ENCODE measurements around the gene TNRC18. TPM values are rescaled to one million over a fixed set of nuclear protein-coding genes. Genes with fewer than 3 reads are reported as not detected.
"Not testable (repeated sequence)": the region's sequence is repeated elsewhere in the genome, so short reads cannot be mapped to it uniquely, and the experiment has no call there.

The TNRC18 gene
- total RNA-seq, 1 donor from 2014 or later: 57.2 TPM

DNA sequence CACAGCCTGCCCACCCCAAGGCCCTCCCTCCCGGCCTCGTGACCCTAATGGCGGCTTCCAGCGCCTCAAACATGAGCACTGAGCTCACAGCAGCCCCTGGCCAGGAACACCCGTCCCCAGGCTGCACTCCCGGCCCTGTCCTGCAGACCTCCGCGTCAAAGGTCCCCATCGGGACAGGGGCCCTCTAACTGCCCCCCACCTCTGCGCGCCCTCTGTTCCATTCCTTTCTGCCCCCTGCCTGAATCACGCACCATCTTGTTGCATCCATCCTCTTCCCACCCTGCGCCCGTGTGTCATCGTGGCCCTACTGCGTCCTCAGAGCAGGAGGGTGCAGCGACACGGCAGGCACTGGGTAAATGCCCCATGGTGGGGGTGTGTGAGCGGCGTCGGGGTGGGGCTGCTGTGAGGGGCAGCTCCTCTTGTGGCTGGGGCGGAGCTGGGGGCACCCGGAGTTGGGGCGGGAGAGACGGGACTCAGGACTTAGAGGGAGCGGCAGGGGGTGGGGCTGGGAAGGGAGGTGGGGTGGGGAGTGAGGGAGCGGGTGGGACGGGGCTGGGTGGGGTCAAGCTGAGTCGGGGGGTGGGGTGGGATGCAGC is 127.5 kb downstream of the TNRC18 start:
- Mint-ChIP-seq H3K27ac (no peak overlapping the region), H3K27me3 (peaks cover 19% of the 10 kb centered on the region), H3K36me3 (ENCODE audit: low read depth) (no peaks in the 10 kb centered on the region), H3K4me1 (peaks cover 12% of the 10 kb centered on the region), H3K4me3 (peak overlapping the region; percentile 51), H3K9me3 (peaks cover 4% of the 10 kb centered on the region)
- DNase-seq (no peak), ATAC-seq (ENCODE audit: low read depth) (peak; percentile 3)
- ChIA-PET CTCF (no interaction called here), POLR2A (no interaction called here)
- intact Hi-C loops (cut with micrococcal nuclease): no loop called here
- TF ChIP-seq, protein P1, sequence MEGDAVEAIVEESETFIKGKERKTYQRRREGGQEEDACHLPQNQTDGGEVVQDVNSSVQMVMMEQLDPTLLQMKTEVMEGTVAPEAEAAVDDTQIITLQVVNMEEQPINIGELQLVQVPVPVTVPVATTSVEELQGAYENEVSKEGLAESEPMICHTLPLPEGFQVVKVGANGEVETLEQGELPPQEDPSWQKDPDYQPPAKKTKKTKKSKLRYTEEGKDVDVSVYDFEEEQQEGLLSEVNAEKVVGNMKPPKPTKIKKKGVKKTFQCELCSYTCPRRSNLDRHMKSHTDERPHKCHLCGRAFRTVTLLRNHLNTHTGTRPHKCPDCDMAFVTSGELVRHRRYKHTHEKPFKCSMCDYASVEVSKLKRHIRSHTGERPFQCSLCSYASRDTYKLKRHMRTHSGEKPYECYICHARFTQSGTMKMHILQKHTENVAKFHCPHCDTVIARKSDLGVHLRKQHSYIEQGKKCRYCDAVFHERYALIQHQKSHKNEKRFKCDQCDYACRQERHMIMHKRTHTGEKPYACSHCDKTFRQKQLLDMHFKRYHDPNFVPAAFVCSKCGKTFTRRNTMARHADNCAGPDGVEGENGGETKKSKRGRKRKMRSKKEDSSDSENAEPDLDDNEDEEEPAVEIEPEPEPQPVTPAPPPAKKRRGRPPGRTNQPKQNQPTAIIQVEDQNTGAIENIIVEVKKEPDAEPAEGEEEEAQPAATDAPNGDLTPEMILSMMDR (IDR thresholded peaks at IDR 0.05): no peak

DNA sequence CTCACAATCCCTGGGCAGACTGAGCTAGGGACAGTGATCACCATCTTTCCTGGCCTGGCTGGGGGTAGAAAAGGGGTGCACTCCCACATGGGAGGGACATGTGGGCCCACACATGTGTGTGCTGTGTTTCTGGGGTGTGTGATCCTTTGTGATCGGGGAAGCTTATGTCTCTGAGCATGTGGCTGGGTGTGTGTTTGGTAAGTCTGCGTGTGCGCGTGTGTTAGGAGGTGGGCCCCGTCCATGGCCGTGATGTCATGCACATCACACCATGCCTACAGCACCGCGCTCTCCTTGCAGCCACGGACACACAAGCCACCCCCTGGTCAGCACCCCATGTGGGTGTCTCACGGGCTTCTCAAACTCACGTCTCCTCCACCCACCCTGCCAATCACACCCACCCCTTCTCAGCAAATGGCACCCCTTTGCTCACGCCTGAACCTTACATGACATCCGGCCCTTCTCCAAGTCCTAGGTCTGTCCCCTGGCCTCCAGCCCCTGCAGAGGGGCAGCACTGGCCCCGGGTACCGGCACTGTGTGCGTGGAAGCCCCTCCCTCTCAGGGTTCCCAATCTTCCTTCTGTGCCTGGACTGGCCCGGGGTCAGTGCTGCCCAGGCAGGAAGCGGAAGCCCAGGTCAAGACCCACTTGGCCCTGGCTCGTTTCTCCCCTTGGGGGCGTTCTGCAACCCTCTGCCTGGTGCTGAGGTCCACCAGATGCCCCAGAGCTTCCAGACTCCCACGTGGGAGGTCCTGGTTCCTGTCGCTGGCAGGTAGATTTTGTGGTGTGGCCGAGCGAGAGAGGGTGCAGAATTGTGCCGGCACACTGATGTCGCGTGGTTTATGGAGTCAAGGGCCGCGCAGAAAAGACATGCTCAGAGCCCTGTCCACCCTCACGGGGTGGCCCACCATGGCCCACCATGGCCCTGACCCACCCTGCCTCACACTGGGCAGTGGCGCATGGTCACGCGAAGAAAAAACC is 128.3 kb downstream of the TNRC18 start:
- Mint-ChIP-seq H3K4me1 (peaks cover 12% of the 10 kb centered on the region), H3K36me3 (ENCODE audit: low read depth) (no peaks in the 10 kb centered on the region), H3K27ac (no peak overlapping the region), H3K9me3 (peaks cover 4% of the 10 kb centered on the region), H3K27me3 (peaks cover 19% of the 10 kb centered on the region), H3K4me3 (peak overlapping the region; percentile 51)
- TF ChIP-seq, protein P1 (IDR thresholded peaks at IDR 0.05): no peak
- DNase-seq (no peak), ATAC-seq (ENCODE audit: low read depth) (no peak)
- ChIA-PET POLR2A (interaction anchor here (0.5 kb wide), 1 partner anchor 215 kb away, joined by 9 read pairs; no protein-coding TSS in a partner anchor), CTCF (no interaction called here)
- intact Hi-C loops (cut with micrococcal nuclease): no loop called here

DNA sequence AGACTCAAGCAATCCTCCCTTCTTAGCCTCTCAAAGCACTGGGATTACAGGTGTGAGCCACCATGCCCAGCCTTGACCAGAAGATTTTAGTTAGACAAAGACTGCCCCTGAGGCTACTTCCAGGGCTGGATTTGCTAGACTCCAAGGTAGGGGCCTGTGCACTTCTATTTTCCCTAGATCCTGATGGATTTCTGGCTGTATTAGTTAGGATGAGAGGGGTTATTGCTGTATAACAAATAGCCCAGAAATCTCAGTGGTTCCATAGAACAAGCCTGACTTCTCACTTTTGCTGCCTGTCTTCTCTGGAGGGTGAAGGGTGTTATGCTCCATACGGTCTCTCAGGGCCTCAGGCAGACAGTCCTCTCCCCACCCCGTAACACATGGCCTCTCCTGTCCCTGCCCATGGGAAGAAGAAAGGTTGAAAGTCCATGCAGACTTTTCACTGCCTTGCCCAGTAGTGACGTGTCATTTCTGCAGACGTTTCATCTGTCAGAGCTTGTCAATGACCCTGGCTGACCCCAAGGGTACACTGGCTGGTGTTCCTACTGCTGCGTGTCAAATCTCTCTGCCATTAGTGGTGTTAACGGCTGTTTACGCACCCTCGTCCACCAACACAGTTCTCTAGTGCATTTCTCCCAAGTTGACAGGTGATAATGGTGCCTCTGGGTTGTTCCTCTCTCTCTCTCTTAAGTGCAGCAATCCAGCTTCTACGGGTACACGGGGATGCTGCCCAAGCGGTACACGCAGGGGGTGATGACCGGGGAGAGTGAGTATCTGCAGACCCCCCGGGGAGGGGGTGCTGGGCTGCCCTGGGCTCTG is 129.3 kb downstream of the TNRC18 start:
- H3K36me3 Mint-ChIP-seq (ENCODE audit: low read depth): no peaks in the 10 kb centered on the region

DNA sequence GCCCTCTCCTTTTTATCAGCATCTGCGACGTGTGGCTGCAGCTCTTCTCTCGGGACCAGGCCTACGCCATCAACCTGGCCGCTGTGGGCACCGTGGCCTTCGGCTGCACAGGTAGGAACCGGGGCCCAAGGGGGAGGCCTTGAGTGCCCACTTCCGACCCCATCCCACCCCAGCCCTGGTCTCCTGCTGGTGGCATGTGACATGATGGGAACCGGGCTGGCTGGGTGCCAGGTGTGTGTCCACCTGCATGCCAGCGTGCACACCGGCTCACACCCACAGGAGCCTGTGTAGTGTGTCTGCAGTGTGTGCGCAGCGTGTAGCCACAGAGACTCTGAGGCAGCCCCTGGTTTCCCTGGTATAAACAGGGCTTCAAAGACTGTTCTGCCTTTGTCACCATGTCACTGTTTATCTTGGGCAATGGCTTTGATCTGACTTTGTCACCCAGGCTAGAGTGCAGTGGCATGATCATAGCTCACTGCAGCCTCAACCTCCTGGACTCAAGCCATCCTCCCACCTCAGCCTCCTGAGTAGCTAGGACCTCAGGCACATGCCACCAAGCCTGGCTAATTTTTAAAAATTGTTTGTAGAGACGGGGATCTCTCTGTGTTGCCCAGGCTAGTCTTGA is 131.8 kb downstream of the TNRC18 start:
- intact Hi-C loops (cut with micrococcal nuclease); H3K9me3 Mint-ChIP-seq; POLR2A ChIA-PET; DNase-seq; CTCF ChIA-PET; H3K4me1 Mint-ChIP-seq; H3K4me3 Mint-ChIP-seq; ATAC-seq (ENCODE audit: low read depth); H3K27me3 Mint-ChIP-seq; H3K27ac Mint-ChIP-seq; H3K36me3 Mint-ChIP-seq (ENCODE audit: low read depth): not testable (repeated sequence)

More for the DNA sequence above, 129.3 kb downstream of the TNRC18 start:
- intact Hi-C loops (cut with micrococcal nuclease): no loop called here
- H3K27ac Mint-ChIP-seq: no peak overlapping the region
- ChIA-PET CTCF (no interaction called here), POLR2A (interaction anchor here (0.5 kb wide), 1 partner anchor 216 kb away, joined by 9 read pairs; no protein-coding TSS in a partner anchor)
- H3K27me3 Mint-ChIP-seq: peaks cover 19% of the 10 kb centered on the region
- no peak for DNase-seq
- ATAC-seq (ENCODE audit: low read depth): no peak
- no peak overlapping the region for H3K4me3 Mint-ChIP-seq
- H3K4me1 Mint-ChIP-seq: peaks cover 12% of the 10 kb centered on the region
- peaks cover 4% of the 10 kb centered on the region for H3K9me3 Mint-ChIP-seq
- TF ChIP-seq, protein P1 (IDR thresholded peaks at IDR 0.05): no peak

DNA sequence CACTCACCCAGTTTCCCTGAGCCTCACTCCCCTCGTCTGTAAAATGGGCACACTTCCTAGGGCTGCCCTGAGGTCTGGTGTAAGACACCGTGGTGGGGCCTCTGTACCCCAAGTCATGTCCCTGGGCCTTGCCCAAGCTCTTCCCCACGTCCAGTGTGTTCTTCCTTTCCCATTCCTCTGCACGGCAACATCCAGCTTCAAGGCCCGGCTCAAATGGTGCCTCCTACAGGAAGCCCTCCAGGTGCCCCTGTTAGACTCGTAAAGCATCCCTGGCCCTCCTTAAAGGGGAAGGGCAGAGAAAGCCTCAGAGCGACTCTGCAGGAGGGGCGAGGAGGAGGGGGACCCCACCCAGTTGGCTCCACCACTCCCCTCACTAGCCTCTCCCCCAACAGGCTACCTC is 132.3 kb downstream of the TNRC18 start:
- Mint-ChIP-seq H3K4me1 (peaks cover 3% of the 10 kb centered on the region), H3K9me3 (peaks cover 4% of the 10 kb centered on the region), H3K27ac (no peak overlapping the region), H3K4me3 (no peak overlapping the region), H3K27me3 (peaks cover 4% of the 10 kb centered on the region), H3K36me3 (ENCODE audit: low read depth) (no peaks in the 10 kb centered on the region)
- ChIA-PET POLR2A (no interaction called here), CTCF (no interaction called here)
- TF ChIP-seq, protein P1 (IDR thresholded peaks at IDR 0.05): no peak
- DNase-seq (no peak), ATAC-seq (ENCODE audit: low read depth) (no peak)
- intact Hi-C loops (cut with micrococcal nuclease): no loop called here

Measured in activated B cell treated with CpG ODN at 0.5 μM for 24 hours (primary cell).